Measurements from ENCODE around the gene XYLB.

Gene XYLB

DNA sequence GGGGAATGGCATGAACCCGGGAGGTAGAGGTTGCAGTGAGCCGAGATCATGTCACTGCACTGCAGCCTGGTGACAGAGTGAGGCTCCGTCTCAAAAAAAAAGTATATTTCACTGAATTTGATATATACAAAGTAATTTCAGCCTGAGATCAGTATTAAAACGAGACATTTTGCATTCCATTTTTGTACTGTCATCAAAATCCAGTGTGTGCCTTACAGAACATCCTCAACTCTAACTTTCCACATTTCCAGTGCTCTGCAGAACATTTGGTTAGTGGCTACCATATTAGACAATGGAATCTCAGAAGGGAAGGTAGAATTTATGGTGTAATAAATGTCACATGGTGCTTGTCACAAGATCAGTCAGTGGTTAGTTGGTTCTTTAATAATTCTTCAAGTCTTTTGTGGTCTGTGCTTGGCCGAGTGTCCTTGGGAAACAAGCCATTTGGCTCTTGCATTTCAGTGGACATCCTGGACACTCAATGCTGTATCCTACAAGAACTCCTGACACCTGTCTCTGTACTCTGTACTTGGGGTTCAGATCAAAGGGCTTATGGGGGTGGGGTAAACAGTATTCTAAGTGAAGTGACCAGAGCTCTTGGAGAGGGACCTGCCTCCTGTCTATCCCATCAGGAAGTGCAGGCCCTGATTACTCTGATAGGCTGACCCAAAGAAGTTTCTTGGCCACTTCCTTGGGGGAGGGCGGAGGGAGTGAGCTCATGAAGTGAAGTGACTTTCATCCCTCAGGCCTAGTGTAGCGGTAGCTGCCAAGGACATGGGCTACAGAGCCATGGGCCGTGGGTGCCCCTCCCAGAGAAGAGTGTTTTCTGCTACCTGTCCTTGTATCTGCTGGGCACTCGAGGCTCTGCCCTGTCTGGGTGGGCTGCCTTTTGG, 110.8 kb downstream of the XYLB start:
- DNase-seq: no peak

DNA sequence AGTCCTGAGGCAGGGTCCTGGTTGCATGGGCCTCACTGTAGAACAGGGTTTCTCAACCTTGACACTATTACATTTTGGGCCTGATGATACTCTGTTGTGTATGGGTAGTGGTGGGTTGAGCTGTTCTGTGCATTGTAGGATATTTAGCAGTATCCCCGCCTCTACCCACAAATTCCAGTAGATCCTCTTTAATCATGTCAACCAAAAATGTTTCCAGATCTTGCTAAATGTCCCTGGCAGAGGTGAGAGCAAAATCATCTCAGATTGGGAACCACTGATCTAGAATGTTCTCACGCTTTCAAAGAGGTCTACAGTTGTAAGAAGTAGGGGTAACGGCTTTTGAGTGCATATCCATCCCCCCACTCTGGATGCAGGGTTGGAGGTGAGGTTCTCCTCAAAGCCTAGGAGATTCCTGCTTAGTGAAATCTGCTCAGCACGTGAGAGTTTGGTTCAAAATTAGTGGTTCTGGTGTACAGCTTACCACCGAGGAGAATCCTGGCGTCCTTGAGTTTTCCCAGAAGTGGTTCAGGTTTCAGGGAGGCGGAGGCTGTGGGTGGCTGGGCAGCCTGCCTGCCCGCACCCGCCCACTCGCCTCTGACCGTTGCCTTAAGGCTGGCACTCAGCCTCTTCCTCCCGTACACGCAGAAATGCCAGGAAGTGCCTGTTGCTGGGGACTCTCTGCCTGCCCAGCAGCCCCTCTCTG, 112.4 kb downstream of the XYLB start:
- no peak for DNase-seq

GRCh38 chr3:38459499-38460048, 113.0 kb downstream of the XYLB start:
- DNase-seq: no peak

DNA sequence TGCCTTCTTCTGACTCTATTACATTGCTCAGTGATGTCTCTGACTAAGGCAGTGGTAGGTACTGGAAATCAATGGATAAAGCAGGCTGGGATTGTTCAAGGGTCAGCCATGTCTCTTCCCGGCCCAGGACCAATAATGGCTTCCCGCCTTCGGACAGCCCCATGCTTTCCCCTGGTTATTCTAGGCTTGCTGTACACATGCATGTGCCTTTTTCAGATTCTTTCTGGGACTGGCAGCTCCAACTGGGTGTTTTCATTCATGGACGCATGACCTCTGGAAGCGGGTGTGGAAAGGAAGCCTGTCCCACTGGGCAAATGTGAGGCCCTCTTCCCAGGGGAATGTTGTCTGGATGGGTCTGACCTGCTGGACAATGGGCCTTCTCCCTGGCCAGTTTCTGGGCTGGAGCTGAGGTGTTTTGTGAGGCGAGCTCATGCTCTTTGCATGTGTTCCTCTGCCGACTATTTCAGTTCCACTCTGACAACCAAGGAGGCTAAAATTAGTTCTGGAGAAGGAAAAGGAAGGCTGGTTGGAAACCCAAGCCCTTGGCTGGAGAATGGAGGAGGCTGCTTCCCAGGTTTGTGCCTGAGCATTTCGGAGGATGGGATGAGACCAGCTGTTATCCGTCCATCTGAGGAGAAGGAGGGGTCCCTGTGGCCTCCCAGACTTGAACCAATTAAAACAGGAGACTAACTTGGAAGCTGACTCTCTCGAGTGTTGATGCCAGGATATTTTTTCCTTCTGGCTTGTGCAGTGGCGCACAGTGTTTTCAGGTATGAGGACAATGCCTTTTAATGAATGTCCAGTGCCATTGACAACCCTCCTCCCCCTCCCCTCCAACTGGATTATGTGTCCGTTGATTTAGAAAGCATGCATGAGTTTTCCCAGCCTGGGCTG, 114.0 kb downstream of the XYLB start:
- DNase-seq: no peak

Data from NCI-H2171 (cell line).